HG03558 (cell line): ENCODE results near the gene RFXANK.

Source experiments
- ATAC-seq: cut with Tn5 transposase; IDR thresholded peaks from one replicate; pipeline ENCODE4 v1.9.1; 2021; ENCODE audit warnings: moderate number of reproducible peaks; ENCODE audit not compliant: unreplicated experiment; ENCODE audit errors: extremely low read depth

Gene RFXANK

DNA sequence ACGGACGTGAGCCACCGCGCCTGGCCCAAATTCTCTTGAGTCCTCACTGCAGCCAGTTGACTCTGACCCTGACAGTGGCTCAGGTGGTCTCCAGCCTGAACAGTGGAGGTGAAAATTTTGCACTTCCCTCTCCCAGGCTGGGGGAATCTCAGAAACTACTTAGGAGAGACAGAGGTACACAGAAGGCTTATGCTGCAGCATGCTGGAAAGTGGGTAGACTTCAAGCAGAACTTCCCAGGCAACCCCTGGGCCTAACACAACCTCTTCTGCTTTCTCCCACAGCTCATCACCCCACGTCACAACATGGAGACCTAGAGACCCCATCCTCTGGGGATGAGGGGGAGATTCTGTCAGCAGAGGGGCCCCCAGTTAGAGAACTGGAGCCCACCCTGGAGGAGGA is 34.1 kb downstream of the RFXANK start:
- ATAC-seq, result no peak

GRCh38 chr19:19226663-19227062 is 34.6 kb downstream of the RFXANK start:
- no peak for ATAC-seq

DNA sequence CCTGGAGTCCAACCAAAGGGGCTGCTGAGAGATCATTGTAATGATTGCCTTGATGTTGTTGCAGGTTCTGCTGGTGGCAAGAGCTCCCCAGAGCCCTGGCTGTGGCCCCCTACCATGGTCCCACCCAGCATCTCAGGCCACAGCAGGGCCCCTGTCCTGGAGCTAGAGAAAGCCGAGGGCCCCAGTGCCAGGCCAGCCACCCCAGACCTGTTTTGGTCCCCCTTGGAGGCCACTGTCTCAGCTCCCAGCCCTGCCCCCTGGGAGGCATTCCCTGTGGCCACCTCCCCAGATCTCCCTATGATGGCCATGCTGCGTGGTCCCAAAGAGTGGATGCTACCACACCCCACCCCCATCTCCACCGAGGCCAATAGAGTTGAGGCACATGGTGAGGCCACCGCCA is 35.2 kb downstream of the RFXANK start:
- ATAC-seq, result no peak

- ATAC-seq, result no peak
Measured at GRCh38 chr19:19229701-19230100, 37.6 kb downstream of the RFXANK start.

GRCh38 chr19:19230999-19231398 is 38.9 kb downstream of the RFXANK start:
- no peak for ATAC-seq

DNA sequence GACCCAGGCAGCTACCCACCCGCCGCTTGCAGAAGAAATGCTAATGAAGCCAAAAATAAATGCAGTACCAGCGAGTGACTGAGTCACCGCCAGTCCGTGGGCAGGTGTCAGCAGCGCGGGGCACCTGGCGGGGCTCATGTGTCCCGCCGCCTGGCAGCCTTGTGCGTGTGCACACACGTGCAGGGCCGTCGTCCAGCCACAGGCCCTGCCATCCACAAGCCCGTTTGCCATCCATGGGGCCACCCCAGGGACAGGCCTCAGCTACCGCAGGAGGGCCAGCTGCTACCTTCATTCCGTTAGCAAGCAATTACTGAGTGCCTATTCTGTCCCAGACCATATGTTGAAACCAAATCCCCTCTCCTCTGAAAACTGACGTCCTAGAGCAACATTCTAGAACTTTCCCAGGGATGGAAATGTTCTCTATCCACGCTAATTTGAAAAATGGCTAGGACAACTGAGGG is 40.2 kb downstream of the RFXANK start:
- ATAC-seq, result no peak

GRCh38 chr19:19234220-19234816 is 42.3 kb downstream of the RFXANK start:
- ATAC-seq, result no peak

DNA sequence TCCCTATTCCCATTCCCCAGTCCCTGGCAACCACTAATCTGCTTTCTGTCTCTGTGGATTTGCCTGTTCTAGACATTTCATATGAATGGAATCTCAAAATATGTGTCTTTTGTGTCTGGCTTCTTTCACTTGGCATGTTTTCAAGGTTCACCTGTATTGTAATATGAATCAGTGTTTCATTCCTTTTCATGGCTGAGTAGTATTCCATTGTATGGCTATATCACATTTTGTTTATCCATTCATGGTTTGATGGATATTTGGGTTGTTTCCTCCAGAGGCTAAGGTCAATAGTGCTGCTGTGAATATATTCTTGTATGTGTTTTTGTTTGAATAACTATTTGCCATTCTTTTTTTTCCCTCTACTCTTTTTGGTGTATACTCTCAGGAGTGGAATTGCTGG is 44.1 kb downstream of the RFXANK start:
- ATAC-seq, result no peak

GRCh38 chr19:19238126-19238894 is 46.3 kb downstream of the RFXANK start:
- ATAC-seq, result no peak

DNA sequence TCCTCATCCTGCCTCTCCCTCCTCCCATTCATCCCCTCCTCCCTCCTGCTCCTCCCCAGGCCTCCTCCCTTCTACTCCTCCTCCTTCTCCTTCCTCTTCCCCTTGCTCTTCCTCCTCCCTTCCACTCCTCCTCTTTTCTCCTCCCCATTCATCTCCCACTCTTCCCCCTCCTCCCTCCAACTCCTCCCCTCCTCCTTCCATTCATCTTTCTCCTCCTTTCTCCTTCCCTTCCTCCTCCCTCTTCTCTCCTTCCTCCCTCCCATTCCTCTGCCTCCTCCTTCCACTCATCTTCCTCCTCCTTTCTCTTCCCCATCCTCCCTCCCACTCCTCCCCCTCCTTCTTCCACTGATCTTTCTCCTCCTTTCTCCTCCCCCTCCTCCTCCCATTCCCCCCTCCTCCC is 47.6 kb downstream of the RFXANK start:
- no peak for ATAC-seq

GRCh38 chr19:19240476-19240875 is 48.4 kb downstream of the RFXANK start:
- no peak for ATAC-seq

- ATAC-seq, result no peak
Measured at GRCh38 chr19:19250196-19250801, 58.2 kb downstream of the RFXANK start.
